ENCODE results near the gene C18orf32. TPM values are rescaled to one million over a fixed set of nuclear protein-coding genes. Genes with fewer than 3 reads are reported as not detected.
"Not testable (repeated sequence)": the region's sequence is repeated elsewhere in the genome, so short reads cannot be mapped to it uniquely, and the experiment has no call there.

C18orf32 gene
- total and polyA plus RNA-seq, 2 of the 13 experiments (the other 11 are each of a cell fraction or from before 2014, with no cell fraction given), result 17.6 to 20.6 TPM

GRCh38 chr18:49506438-49506837, 19.4 kb upstream of the C18orf32 start:
- DNase-seq (ENCODE audit: low spot score); H4K20me1 ChIP-seq (ENCODE audit: insufficient read depth, low read length); CTCF ChIA-PET (ENCODE audit: low intra/inter-chr PET ratio, low total read pairs); in situ Hi-C loops (cut with HindIII; ENCODE audit: extremely low pct_ligation_motif_present, low pct_unique_long_range_greater_than_20kb); POLR2A ChIA-PET; H3K4me3 ChIP-seq (replicated peaks in 1 of 3; ENCODE audit: insufficient read depth in 1 of 3, low read depth in 2 of 3, low read length in 3 of 3); H3K4me1 ChIP-seq (ENCODE audit: insufficient read depth, low read length); H3K27ac ChIP-seq (ENCODE audit: extremely low read length, insufficient read depth, low read length); H3K36me3 ChIP-seq (replicated peaks in 1 of 2; ENCODE audit: control insufficient read depth in 1 of 2, insufficient read depth in 2 of 2, low read length in 2 of 2); H3K9me3 ChIP-seq (ENCODE audit: low read length); H3K4me2 ChIP-seq (ENCODE audit: low read depth, low read length); H3K79me2 ChIP-seq (ENCODE audit: insufficient read depth, low read length); ATAC-seq; H2AFZ ChIP-seq (ENCODE audit: low read length); intact Hi-C loops (cut with micrococcal nuclease; ENCODE audit: unreplicated experiment); H3K9ac ChIP-seq (ENCODE audit: insufficient read depth, low read depth, low read length); BruUV-seq (replicated peaks); H3K27me3 ChIP-seq (ENCODE audit: control insufficient read depth in 1 of 2, insufficient read depth in 2 of 2, low read length in 2 of 2); FAIRE-seq: not testable (repeated sequence)
- WGBS (ENCODE audit: low lambda C conversion rate), result 51% methylated on average over 5 of the region's 5 CpGs

GRCh38 chr18:49503931-49504330, 16.9 kb upstream of the C18orf32 start:
- no peak for TF ChIP-seq TRIM24 (CRISPR knock-in tag; IDR thresholded peaks at IDR 0.05)
- TF ChIP-seq ZNF17 (CRISPR knock-in tag; IDR thresholded peaks at IDR 0.05), result no peak
- no peak for TF ChIP-seq FOXA3 (CRISPR knock-in tag; IDR thresholded peaks at IDR 0.05)
- no peak for TF ChIP-seq ZSCAN29 (CRISPR knock-in tag; conservative IDR thresholded peaks at IDR 0.05)
- no peak for TF ChIP-seq HDAC1 (CRISPR knock-in tag; IDR thresholded peaks at IDR 0.05)
- no TSS peak for BruUV-seq (replicated peaks)
- intact Hi-C loops (cut with micrococcal nuclease; ENCODE audit: unreplicated experiment) (no loop called here), in situ Hi-C loops (cut with HindIII; ENCODE audit: extremely low pct_ligation_motif_present, low pct_unique_long_range_greater_than_20kb) (no loop called here)
- ChIA-PET POLR2A (interaction anchor here (0.7 kb wide), 1 partner anchor 17 kb away, joined by 3 read pairs; no protein-coding TSS in a partner anchor), CTCF (ENCODE audit: low intra/inter-chr PET ratio, low total read pairs) (no interaction called here)
- Histone ChIP-seq H3K27me3 (ENCODE audit: control insufficient read depth in 1 of 2, insufficient read depth in 2 of 2, low read length in 2 of 2) (peaks cover 0 to 5% of the 10 kb centered on the region in 2 experiments; a peak in 1 of 5 replicates), H3K79me2 (ENCODE audit: insufficient read depth, low read length) (no peaks in the 10 kb centered on the region), H3K4me2 (ENCODE audit: low read depth, low read length) (no peak overlapping the region), H3K9me3 (ENCODE audit: low read length) (no peaks in the 10 kb centered on the region), H3K9ac (ENCODE audit: insufficient read depth, low read depth, low read length) (no peak overlapping the region), H3K4me3 (replicated peaks in 1 of 3; ENCODE audit: insufficient read depth in 1 of 3, low read depth in 2 of 3, low read length in 3 of 3) (no peak overlapping the region), H3K36me3 (replicated peaks in 1 of 2; ENCODE audit: control insufficient read depth in 1 of 2, insufficient read depth in 2 of 2, low read length in 2 of 2) (no peaks in the 10 kb centered on the region), H4K20me1 (ENCODE audit: insufficient read depth, low read length) (no peaks in the 10 kb centered on the region), H2AFZ (ENCODE audit: low read length) (no peak overlapping the region), H3K4me1 (ENCODE audit: insufficient read depth, low read length) (peaks cover 5% of the 10 kb centered on the region; the same call in 1 of the 2 replicates), H3K27ac (ENCODE audit: extremely low read length, insufficient read depth, low read length) (no peak overlapping the region)
- ATAC-seq (no peak), FAIRE-seq (no peak), DNase-seq (ENCODE audit: low spot score) (no peak)
- 32% methylated on average over 1 of the region's 1 CpG for WGBS (ENCODE audit: low lambda C conversion rate)

All from HepG2 (cell line).